SW 1271 (cell line): ENCODE measurements around the gene ARMH4.
A peak's percentile ranks its signal among the peaks of the same experiment; 100 is the strongest.

Experiments used
- DNase-seq, 2 experiments: peaks; one replicate each; lab custom pipeline; 2025; lab: John Stamatoyannopoulos, UW

Gene ARMH4

DNA sequence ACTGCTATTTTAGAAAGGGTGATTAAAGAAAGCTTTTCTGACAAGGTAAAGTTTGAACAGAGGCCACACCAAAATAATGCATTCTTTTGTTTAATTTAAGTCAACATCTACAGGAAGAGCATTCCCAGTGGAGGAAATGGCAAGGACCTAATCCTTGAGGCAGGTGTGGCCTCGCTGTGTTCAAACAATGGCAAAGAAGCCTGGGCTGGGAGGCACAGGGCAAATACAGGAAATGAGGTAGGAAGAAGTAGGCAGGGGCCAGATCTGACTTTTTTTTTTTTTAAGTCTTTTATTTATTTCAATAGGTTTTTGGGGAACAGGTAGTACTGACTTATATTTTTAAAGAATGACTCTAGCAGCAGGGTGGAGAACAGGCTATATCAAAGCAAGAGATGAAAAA lies 53.5 kb downstream of the ARMH4 start:
- no peak for DNase-seq

GRCh38 chr14:58096731-58097130 lies 55.3 kb downstream of the ARMH4 start:
- no peak for DNase-seq

DNA sequence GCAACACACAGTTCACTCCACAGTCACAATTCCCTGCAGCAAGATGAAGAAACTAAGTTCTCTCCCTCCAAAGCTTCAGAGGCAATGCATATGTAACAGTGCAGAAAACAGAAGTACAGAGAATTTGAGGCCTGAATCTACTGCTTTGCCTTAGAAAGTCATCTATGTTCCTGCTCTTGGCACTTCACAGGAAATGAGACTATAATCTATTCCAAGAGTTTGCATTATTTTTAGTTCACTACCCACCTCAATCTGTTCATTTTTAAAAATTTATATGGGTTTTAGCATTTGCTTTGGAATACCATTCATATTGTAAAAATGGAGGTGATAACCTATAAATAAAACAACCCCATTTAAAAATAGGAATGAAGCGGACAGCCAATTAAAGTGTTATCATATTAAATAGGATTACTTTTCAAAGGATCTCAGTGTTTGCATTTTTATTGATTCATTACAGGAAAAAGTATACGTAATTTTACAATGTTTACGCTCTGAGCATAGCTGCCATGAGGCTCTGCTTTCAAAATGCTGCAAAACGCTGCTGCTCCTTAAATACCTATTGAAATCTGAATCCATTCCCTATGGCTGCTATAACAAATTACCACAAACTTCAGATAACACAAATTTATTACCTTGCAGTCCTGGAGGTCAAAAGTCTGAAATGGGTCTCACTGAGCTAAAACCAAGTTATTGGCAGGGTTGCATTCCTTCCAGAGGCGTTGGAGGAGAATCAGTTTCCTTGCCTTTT lies 60.0 kb downstream of the ARMH4 start:
- DNase-seq = no peak

- DNase-seq = no peak
These were observed 62.4 kb downstream of the ARMH4 start for GRCh38 chr14:58089612-58090011.

DNA sequence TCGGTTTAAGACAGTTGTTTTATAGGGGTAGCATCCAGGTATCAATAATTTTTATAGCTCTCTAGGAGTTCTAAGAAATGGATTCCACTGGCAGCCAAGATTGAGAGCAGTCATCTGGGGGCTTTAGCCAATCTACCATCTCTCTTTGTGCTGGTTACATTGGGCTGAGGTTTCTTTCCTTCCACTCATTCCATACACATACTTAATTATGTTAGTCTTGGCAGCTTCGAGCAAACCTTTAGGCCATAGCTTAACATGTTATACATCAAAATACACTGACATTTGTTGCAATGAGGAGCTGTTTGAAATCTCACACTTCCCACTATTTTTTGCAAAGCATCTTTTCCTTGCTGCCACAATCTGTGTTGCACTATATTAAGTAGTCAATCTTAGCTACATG lies 63.1 kb downstream of the ARMH4 start:
- DNase-seq = no peak

DNA sequence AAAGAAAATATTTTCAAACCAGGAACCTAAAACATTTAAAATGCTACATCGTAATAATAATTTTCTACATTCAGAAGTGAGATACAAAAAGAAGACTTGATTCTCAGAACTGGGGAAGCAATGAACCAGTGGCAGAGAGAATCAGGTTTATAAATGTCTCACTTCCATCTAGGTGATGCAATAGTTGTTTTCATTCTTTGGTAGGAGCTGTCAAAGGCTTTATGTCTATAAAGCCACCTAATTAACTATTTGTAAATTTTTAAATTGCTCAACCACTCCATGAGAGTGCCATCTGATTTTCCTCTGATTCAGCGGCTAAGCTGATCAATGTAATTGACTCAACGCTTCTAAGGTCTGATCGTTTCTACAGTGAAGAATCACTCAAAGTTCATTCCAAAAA lies 66.1 kb downstream of the ARMH4 start:
- DNase-seq = no peak

- peak; percentile 65 to 85 for DNase-seq
These were observed 69.4 kb downstream of the ARMH4 start for GRCh38 chr14:58082491-58083098.

GRCh38 chr14:58082011-58082410 lies 70.0 kb downstream of the ARMH4 start:
- peak in 1 of 2 experiments; percentile 37 for DNase-seq

- no peak for DNase-seq
These were observed 73.5 kb downstream of the ARMH4 start for GRCh38 chr14:58078471-58078870.

- DNase-seq = peak; percentile 15 to 34
These were observed 73.9 kb downstream of the ARMH4 start for GRCh38 chr14:58078068-58078467.

DNA sequence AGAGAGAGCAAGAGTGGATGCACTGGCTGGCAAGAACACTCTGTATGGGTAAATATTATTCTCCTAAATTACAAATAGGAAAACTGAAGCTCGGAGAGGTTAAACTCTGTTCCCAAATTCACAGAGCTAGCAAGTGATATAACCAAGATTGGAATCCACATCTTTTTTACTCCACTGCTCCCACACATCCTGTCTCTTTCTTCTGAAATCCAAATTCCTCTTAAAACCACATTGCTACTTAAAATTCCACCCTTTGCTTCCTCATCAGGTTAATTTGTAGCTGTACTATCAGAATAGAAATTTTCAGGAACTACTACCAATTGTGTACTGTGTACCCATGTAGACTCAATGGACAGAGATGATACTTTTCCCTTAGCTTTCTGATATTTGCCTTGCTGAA lies 74.4 kb downstream of the ARMH4 start:
- peak in 1 of 2 experiments; percentile 18 for DNase-seq

GRCh38 chr14:58073516-58073915 lies 78.5 kb downstream of the ARMH4 start:
- DNase-seq = no peak

GRCh38 chr14:58072288-58073071 lies 79.5 kb downstream of the ARMH4 start:
- DNase-seq = peak; percentile 7 to 72

DNA sequence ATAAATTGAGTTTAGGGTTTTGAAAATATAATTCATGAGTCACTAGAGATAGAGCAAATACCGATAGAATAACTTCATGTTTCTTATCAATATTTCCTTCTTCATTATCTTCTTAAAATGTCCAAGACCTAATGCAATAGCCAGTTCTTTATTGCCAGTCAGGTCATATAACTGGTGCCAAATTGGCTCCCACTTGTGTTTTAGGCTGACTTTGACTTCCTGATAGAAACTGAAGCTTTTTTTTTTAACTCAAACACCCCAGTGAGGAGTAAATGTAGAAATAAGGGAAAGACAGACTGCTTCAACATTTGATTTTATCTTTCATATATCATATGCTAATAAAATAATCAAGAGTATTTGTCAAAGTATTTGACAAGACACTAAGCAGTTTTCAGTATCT lies 80.7 kb downstream of the ARMH4 start:
- no peak for DNase-seq

DNA sequence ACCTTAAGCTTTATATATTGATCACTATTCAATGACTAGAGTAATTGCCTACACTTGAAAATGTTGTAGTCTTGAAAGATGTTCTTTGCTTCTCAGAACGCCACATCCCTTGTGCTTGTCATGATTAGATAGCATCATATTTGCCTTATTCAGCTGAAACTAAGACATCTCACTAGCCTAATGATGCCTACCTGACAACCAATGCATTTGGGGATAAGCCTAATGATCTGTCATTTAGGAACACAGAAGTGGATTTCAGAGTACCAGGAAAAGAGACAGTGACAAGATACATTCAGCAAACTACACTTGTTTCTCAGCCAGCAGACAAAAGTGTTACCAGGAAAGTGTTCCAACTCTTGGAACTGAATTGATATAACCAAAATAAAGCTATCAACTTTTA lies 83.7 kb downstream of the ARMH4 start:
- no peak for DNase-seq

- no peak for DNase-seq
These were observed 85.9 kb downstream of the ARMH4 start for GRCh38 chr14:58066115-58066514.

- no peak for DNase-seq
These were observed 90.4 kb downstream of the ARMH4 start for GRCh38 chr14:58061581-58061980.

DNA sequence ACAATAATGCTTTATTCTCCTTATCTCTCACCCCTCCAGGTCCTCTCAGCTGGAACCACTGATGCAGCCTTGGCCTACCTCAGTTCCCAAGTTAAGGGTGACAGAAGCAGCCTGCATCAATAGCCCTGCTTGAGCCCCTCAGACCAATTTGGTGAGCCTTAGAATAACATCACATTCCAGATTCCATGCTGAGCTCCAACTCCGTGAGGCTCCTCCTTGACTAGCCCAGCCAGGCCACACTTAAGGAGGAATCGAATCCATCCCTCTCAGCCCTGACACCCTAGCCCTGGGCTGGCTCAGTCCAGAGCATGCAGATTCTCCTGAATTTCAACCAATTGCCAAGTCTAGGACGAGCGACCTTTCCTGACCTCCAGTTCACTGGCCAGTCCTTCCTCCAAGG lies 91.1 kb downstream of the ARMH4 start:
- DNase-seq = no peak

DNA sequence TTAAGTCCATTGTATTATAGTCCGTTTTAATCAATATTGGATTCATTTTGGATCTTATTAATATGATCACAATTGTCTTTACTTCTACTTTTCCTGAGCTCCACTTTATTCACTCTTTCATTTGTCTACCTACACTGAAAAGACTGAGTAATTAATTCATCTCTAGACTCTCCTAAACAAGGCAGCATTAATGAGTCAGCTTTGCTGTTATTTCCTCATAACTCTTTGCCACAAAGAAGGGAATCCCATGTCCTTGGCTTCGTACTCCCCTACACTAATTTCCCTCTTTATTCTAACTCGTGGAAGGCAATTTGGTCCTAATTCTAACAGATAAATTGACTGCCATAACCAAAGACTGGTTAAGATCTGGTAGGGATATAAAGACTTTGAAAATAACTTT lies 91.9 kb downstream of the ARMH4 start:
- no peak for DNase-seq

DNA sequence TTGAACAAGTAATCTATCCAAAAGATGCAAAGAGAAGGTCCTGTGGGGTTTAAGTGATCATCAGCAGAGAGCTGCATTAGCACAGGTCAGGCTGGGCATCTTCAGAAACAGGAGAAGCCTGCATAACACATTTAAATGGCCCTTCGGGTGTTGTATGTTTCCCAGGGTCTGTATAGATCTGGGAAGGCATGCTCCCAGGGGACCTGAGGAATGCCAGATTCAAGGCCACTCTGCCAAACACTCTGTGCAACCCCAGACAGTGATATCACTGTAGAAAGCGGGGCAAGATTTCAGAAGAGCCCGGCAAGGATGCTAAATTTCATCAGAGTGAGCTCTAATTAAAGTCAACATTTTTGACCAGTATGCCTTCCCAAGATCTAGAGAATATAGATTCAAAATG lies 92.9 kb downstream of the ARMH4 start:
- DNase-seq = no peak

GRCh38 chr14:58055497-58056010 lies 96.5 kb downstream of the ARMH4 start:
- no peak for DNase-seq

GRCh38 chr14:58054100-58054499 lies 97.9 kb downstream of the ARMH4 start:
- no peak for DNase-seq

DNA sequence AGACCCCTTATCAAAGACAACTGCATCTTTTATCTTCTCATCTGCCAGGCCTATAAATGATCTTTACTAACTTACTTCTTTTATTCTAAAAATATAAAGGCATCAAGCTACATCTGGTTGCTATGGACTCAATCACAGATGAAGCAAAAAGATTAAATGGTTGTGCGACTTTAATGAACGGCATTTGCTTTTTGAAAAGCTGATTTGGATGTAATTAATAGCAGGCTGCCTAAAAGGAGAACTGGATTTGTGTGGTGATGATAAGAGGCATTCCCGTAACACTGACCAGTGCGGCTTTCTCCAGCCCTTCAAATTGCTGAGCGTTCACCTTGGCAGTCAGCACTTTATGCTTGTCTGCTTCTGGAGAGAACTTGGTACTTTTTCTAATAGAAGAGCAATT lies 103.8 kb downstream of the ARMH4 start:
- no peak for DNase-seq
